Left ventricle myocardium inferior (tissue), 1 donor: Measurements from ENCODE around the gene ACACA. TPM values are rescaled to one million over a fixed set of nuclear protein-coding genes. Genes with fewer than 3 reads are reported as not detected.

Experiments used
- DNase-seq: peaks from one replicate; pipeline ENCODE4 v3.0.0-alpha.2; 2020
- H3K27ac ChIP-seq: fragments of 200-600 bp; replicated peaks from 2 replicates; pipeline ENCODE4 v1.8.0; 2021
- H3K27me3 ChIP-seq: fragments of 200-600 bp; 2 replicates; pipeline ENCODE4 v1.8.0; 2021; ENCODE audit warnings: low read depth
- H3K36me3 ChIP-seq: fragments of 200-600 bp; 2 replicates; pipeline ENCODE4 v1.8.0; 2021
- H3K4me1 ChIP-seq: fragments of 200-600 bp; 2 replicates; pipeline ENCODE4 v1.8.0; 2021
- H3K4me3 ChIP-seq: fragments of 200-600 bp; 2 replicates; pipeline ENCODE4 v1.8.0; 2021; ENCODE audit warnings: mild to moderate bottlenecking, moderate library complexity
- H3K9me3 ChIP-seq: fragments of 200-600 bp; replicated peaks from 2 replicates; pipeline ENCODE4 v1.8.0; 2021
- CTCF ChIP-seq: fragments of 200-600 bp; IDR thresholded peaks from 2 replicates; pipeline ENCODE4 v1.8.0; 2021; ENCODE audit warnings: antibody characterized with exemption, mild to moderate bottlenecking, borderline replicate concordance
- intact Hi-C: fragments of 100-400 bp; cut with micrococcal nuclease; formaldehyde crosslinking; loops from one replicate; pipeline ENCODE4 v1.11.0; 2022
- total RNA-seq: library from RNA; stranded (reverse); fragmentation: NEBNext Ultra II Directional; extraction: Animal tissue kit (Norgen Biotek cat#: 25700); gene quantifications from one replicate; pipeline ENCODE4 v1.2.1, GENCODE V29; 2021
- donor health status: DM: no; HTN: yes; CAD: no; lungs with severe emphysema.

Gene ACACA
- total RNA-seq, 1 donor from 2014 or later = 16.2 TPM

- DNase-seq = no peak
- H3K27me3 ChIP-seq = no peaks in the 10 kb centered on the region
- no peaks in the 10 kb centered on the region for H3K9me3 ChIP-seq
- H3K27ac ChIP-seq = no peak overlapping the region
- peaks cover 62% of the 10 kb centered on the region for H3K36me3 ChIP-seq
- H3K4me1 ChIP-seq = peaks cover 3% of the 10 kb centered on the region
- no peak for TF ChIP-seq CTCF
- no peak overlapping the region for H3K4me3 ChIP-seq
- intact Hi-C loops = no loop called here
Measured at GRCh38 chr17:37429039-37429438, 22.4 kb upstream of the ACACA start.

- TF ChIP-seq CTCF = no peak
- H3K36me3 ChIP-seq = peaks cover 72% of the 10 kb centered on the region
- no peaks in the 10 kb centered on the region for H3K9me3 ChIP-seq
- no peak overlapping the region for H3K27ac ChIP-seq
- no peak for DNase-seq
- intact Hi-C loops = no loop called here
- H3K4me1 ChIP-seq = no peaks in the 10 kb centered on the region
- H3K4me3 ChIP-seq = no peak overlapping the region
- no peaks in the 10 kb centered on the region for H3K27me3 ChIP-seq
Measured at GRCh38 chr17:37425268-37425667, 18.6 kb upstream of the ACACA start.

GRCh38 chr17:37422971-37423625 is 16.5 kb upstream of the ACACA start:
- DNase-seq = no peak
- intact Hi-C loops = no loop called here
- Histone ChIP-seq H3K4me3 (no peak overlapping the region), H3K27ac (no peak overlapping the region), H3K4me1 (no peaks in the 10 kb centered on the region), H3K36me3 (peaks cover 82% of the 10 kb centered on the region), H3K27me3 (no peaks in the 10 kb centered on the region), H3K9me3 (no peaks in the 10 kb centered on the region)
- TF ChIP-seq CTCF = no peak

- TF ChIP-seq CTCF = no peak
- H3K36me3 ChIP-seq = peaks cover 76% of the 10 kb centered on the region
- intact Hi-C loops = no loop called here
Measured at GRCh38 chr17:37417852-37418251, 11.2 kb upstream of the ACACA start.

GRCh38 chr17:37413875-37414519 is 7.4 kb upstream of the ACACA start:
- no peak for TF ChIP-seq CTCF
- H3K36me3 ChIP-seq = peaks cover 71% of the 10 kb centered on the region
- intact Hi-C loops = no loop called here
- H3K4me3 ChIP-seq = no peak overlapping the region
- no peaks in the 10 kb centered on the region for H3K27me3 ChIP-seq
- no peak overlapping the region for H3K27ac ChIP-seq
- H3K9me3 ChIP-seq = no peaks in the 10 kb centered on the region
- no peaks in the 10 kb centered on the region for H3K4me1 ChIP-seq
- DNase-seq = no peak

More at GRCh38 chr17:37417852-37418251, 11.2 kb upstream of the ACACA start:
- Histone ChIP-seq H3K9me3 (no peaks in the 10 kb centered on the region), H3K27ac (no peak overlapping the region), H3K4me1 (no peaks in the 10 kb centered on the region), H3K27me3 (no peaks in the 10 kb centered on the region), H3K4me3 (no peak overlapping the region)
- DNase-seq = no peak
